H9 (cell line): ENCODE results near the gene NFE2L3. TPM values are rescaled to one million over a fixed set of nuclear protein-coding genes. Genes with fewer than 3 reads are reported as not detected.

ENCODE experiments used
- DNase-seq: peaks from one replicate; pipeline ENCODE4 v3.0.0-alpha.2; 2017
- H2AFZ ChIP-seq: one replicate; pipeline ENCODE4 v1.6.1; 2013; ENCODE audit warnings: mild to moderate bottlenecking, low read length, control low read depth, moderate library complexity
- H2AK5ac ChIP-seq: 2 replicates; pipeline ENCODE4 v1.6.1; 2013; ENCODE audit warnings: low read length, control low read depth, mixed read lengths; ENCODE audit not compliant: insufficient read length
- H2BK120ac ChIP-seq: one replicate; pipeline ENCODE4 v1.6.1; 2013; ENCODE audit warnings: low read depth, mild to moderate bottlenecking, low read length, control low read depth, inconsistent platforms; ENCODE audit not compliant: poor library complexity, severe bottlenecking
- H2BK12ac ChIP-seq: 2 replicates; pipeline ENCODE4 v1.6.1; 2013; ENCODE audit warnings: low read length, control low read depth, mixed read lengths, low read depth; ENCODE audit not compliant: insufficient read length
- H2BK15ac ChIP-seq: 2 replicates; pipeline ENCODE4 v1.6.1; 2013; ENCODE audit warnings: low read depth, low read length, control low read depth
- H2BK20ac ChIP-seq: one replicate; pipeline ENCODE4 v1.6.1; 2013; ENCODE audit warnings: low read depth, mild to moderate bottlenecking, low read length, control low read depth, inconsistent platforms; ENCODE audit not compliant: poor library complexity, severe bottlenecking
- H2BK5ac ChIP-seq: 2 replicates; pipeline ENCODE4 v1.6.1; 2013; ENCODE audit warnings: low read length, control low read depth, mixed read lengths; ENCODE audit not compliant: insufficient read length
- H3K14ac ChIP-seq: 2 replicates; pipeline ENCODE4 v1.6.1; 2013; ENCODE audit warnings: low read length, control low read depth; ENCODE audit not compliant: insufficient read depth
- H3K18ac ChIP-seq: 2 replicates; pipeline ENCODE4 v1.6.1; 2013; ENCODE audit warnings: low read depth, mild to moderate bottlenecking, mixed read lengths, low read length, control low read depth; ENCODE audit not compliant: insufficient read length
- H3K23ac ChIP-seq: 2 replicates; pipeline ENCODE4 v1.6.1; 2013; ENCODE audit warnings: low read length, control low read depth, mixed read lengths, low read depth; ENCODE audit not compliant: insufficient read length
- H3K23me2 ChIP-seq: 2 replicates; pipeline ENCODE4 v1.6.1; 2013; ENCODE audit warnings: low read depth, mild to moderate bottlenecking, mixed read lengths, low read length, control low read depth; ENCODE audit not compliant: insufficient read length, poor library complexity, severe bottlenecking
- H3K27ac ChIP-seq: 2 replicates; pipeline ENCODE4 v1.5.1; 2013; ENCODE audit warnings: low read length, control low read depth, mixed read lengths, low read depth; ENCODE audit not compliant: insufficient read length
- H3K27me3 ChIP-seq: 2 replicates; pipeline ENCODE4 v1.6.1; 2013; ENCODE audit warnings: low read length, control low read depth, inconsistent platforms; ENCODE audit not compliant: insufficient read depth
- H3K4ac ChIP-seq: 2 replicates; pipeline ENCODE4 v1.6.1; 2013; ENCODE audit warnings: low read depth, mild to moderate bottlenecking, control low read depth, inconsistent platforms, low read length, moderate library complexity
- H3K4me1 ChIP-seq: 2 replicates; pipeline ENCODE4 v1.6.1; 2013; ENCODE audit warnings: low read length, control low read depth, inconsistent platforms; ENCODE audit not compliant: insufficient read depth
- H3K4me2 ChIP-seq: 2 replicates; pipeline ENCODE4 v1.6.1; 2013; ENCODE audit warnings: low read length, control low read depth, mixed read lengths; ENCODE audit not compliant: insufficient read length, insufficient read depth
- H3K56ac ChIP-seq: 2 replicates; pipeline ENCODE4 v1.6.1; 2013; ENCODE audit warnings: low read depth, mild to moderate bottlenecking, mixed read lengths, low read length, control low read depth; ENCODE audit not compliant: insufficient read length
- H3K79me1 ChIP-seq: 2 replicates; pipeline ENCODE4 v1.6.1; 2013; ENCODE audit warnings: low read depth, mild to moderate bottlenecking, moderate library complexity, low read length, control low read depth, inconsistent platforms; ENCODE audit not compliant: insufficient read depth, poor library complexity, severe bottlenecking
- H3K79me2 ChIP-seq: 2 replicates; pipeline ENCODE4 v1.6.1; 2013; ENCODE audit warnings: low read length, control low read depth, inconsistent platforms; ENCODE audit not compliant: insufficient read depth
- H3K9ac ChIP-seq: 2 replicates; pipeline ENCODE4 v1.6.1; 2013; ENCODE audit warnings: low read length, control low read depth, mixed read lengths; ENCODE audit not compliant: insufficient read length; ENCODE audit errors: extremely low read depth
- H3K9me3 ChIP-seq: one replicate; pipeline ENCODE4 v1.6.1; 2013; ENCODE audit warnings: low read depth, low read length, inconsistent platforms; ENCODE audit not compliant: control insufficient read depth
- H3T11ph ChIP-seq: one replicate; pipeline ENCODE4 v1.6.1; 2013; ENCODE audit warnings: mild to moderate bottlenecking, low read length, control low read depth, inconsistent platforms
- H4K20me1 ChIP-seq: one replicate; pipeline ENCODE4 v1.6.1; 2013; ENCODE audit not compliant: control insufficient read depth, insufficient read length, insufficient read depth
- H4K5ac ChIP-seq: 2 replicates; pipeline ENCODE4 v1.6.1; 2013; ENCODE audit warnings: low read depth, mild to moderate bottlenecking, mixed read lengths, low read length, control low read depth; ENCODE audit not compliant: insufficient read length
- H4K8ac ChIP-seq: replicated peaks from 2 replicates; pipeline ENCODE4 v1.6.1; 2013; ENCODE audit warnings: low read length, control low read depth, mixed read lengths, low read depth; ENCODE audit not compliant: insufficient read length
- H4K91ac ChIP-seq: 2 replicates; pipeline ENCODE4 v1.6.1; 2013; ENCODE audit warnings: low read depth, mild to moderate bottlenecking, moderate library complexity, mixed read lengths, low read length, control low read depth; ENCODE audit not compliant: insufficient read length
- H3K27ac Mint-ChIP-seq, 3 experiments: 2 replicates in 2 of 3; 3 replicates in 1 of 3; pipeline ENCODE4 v1.8.0; 2020 to 2021; ENCODE audit warnings: mixed read lengths in 3 of 3, mild to moderate bottlenecking in 1 of 3, moderate library complexity in 1 of 3
- H3K27me3 Mint-ChIP-seq: 2 replicates; pipeline ENCODE4 v1.8.0; 2021; ENCODE audit warnings: low read depth, mild to moderate bottlenecking, moderate library complexity, mixed read lengths
- H3K36me3 Mint-ChIP-seq, 3 experiments: 2 replicates in 2 of 3; 3 replicates in 1 of 3; pipeline ENCODE4 v1.8.0; 2020 to 2021; ENCODE audit warnings: low read depth in 3 of 3, mixed read lengths in 3 of 3; ENCODE audit not compliant: insufficient read depth in 1 of 3
- H3K4me1 Mint-ChIP-seq, 2 experiments: 2 replicates each; pipeline ENCODE4 v1.8.0; 2020; ENCODE audit warnings: mixed read lengths in 2 of 2
- H3K4me3 Mint-ChIP-seq, 2 experiments: 2 replicates in 1 of 2; 3 replicates in 1 of 2; pipeline ENCODE4 v1.8.0; 2020 to 2021; ENCODE audit warnings: mild to moderate bottlenecking in 2 of 2, mixed read lengths in 2 of 2, moderate library complexity in 1 of 2
- H3K9me3 Mint-ChIP-seq, 2 experiments: 2 replicates in 1 of 2; 3 replicates in 1 of 2; pipeline ENCODE4 v1.8.0; 2020; ENCODE audit warnings: mild to moderate bottlenecking in 2 of 2, mixed read lengths in 2 of 2, moderate library complexity in 1 of 2
- WGBS: extraction: QIAGEN DNeasy Blood & Tissue Kit; methylation state at CpG from one replicate; pipeline ENCODE4 v1.1.7; 2013; ENCODE audit warnings: missing lambda C conversion rate, low lambda C conversion rate, mixed read lengths; ENCODE audit not compliant: insufficient read length; ENCODE audit errors: extremely low coverage; 5-methylcytosine and 5-hydroxymethylcytosine counted together
- total RNA-seq: library from RNA; stranded (reverse); gene quantifications from 2 replicates; pipeline ENCODE4 v1.2.1, GENCODE V29; 2021
- TF ChIP-seq, protein P1 (sequence below): fragments of 200-600 bp; sonication (generic); conservative IDR thresholded peaks from 3 replicates; pipeline ENCODE4 v1.8.0; 2021; ENCODE audit warnings: antibody characterized with exemption, mild to moderate bottlenecking

The NFE2L3 gene
- total RNA-seq, 1 experiment from 2014 or later, result 46.9 TPM

DNA sequence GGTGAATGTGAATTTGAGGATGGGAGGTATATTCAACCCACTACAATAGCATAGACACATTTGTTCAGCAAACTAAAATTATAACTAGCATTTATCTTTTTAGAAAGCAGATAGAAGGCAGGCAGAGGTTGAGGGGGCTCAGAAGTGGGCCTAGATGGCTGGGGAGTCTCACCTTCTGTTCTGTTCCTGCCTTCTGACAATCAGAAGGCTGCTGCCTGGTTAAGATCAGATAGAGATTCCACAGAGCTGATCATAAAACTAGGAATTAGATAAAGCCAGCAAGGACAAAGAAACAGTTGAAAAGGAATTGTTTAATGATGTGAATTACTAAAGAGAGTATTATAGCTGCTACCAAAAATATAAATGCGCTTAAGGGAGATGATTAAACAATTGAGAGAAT is 11.6 kb upstream of the NFE2L3 start:
- TF ChIP-seq, protein P1, sequence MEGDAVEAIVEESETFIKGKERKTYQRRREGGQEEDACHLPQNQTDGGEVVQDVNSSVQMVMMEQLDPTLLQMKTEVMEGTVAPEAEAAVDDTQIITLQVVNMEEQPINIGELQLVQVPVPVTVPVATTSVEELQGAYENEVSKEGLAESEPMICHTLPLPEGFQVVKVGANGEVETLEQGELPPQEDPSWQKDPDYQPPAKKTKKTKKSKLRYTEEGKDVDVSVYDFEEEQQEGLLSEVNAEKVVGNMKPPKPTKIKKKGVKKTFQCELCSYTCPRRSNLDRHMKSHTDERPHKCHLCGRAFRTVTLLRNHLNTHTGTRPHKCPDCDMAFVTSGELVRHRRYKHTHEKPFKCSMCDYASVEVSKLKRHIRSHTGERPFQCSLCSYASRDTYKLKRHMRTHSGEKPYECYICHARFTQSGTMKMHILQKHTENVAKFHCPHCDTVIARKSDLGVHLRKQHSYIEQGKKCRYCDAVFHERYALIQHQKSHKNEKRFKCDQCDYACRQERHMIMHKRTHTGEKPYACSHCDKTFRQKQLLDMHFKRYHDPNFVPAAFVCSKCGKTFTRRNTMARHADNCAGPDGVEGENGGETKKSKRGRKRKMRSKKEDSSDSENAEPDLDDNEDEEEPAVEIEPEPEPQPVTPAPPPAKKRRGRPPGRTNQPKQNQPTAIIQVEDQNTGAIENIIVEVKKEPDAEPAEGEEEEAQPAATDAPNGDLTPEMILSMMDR, result no peak
- Histone ChIP-seq H3K79me1 (no peaks in the 10 kb centered on the region), H3T11ph (no peak overlapping the region), H3K9ac (no peak overlapping the region), H2AFZ (no peak overlapping the region), H3K9me3 (no peaks in the 10 kb centered on the region), H3K14ac (no peak overlapping the region), H4K8ac (no peak overlapping the region), H3K4me2 (no peak overlapping the region), H2BK12ac (no peak overlapping the region), H3K18ac (no peak overlapping the region), H3K23ac (no peak overlapping the region), H2BK5ac (no peak overlapping the region), H3K4me1 (no peaks in the 10 kb centered on the region), H4K20me1 (no peaks in the 10 kb centered on the region), H2BK15ac (no peak overlapping the region), H3K79me2 (no peaks in the 10 kb centered on the region), H3K23me2 (no peaks in the 10 kb centered on the region), H3K27me3 (no peaks in the 10 kb centered on the region), H3K27ac (no peak overlapping the region), H2BK120ac (no peak overlapping the region), H2BK20ac (no peak overlapping the region), H3K56ac (no peak overlapping the region), H2AK5ac (no peak overlapping the region), H3K4ac (no peak overlapping the region), H4K91ac (no peak overlapping the region), H4K5ac (no peak overlapping the region)
- Mint-ChIP-seq H3K4me3 (no peak overlapping the region), H3K4me1 (no peaks in the 10 kb centered on the region), H3K9me3 (no peaks in the 10 kb centered on the region), H3K27me3 (peaks cover 2% of the 10 kb centered on the region; the same call in 1 of the 2 replicates), H3K36me3 (no peaks in the 10 kb centered on the region), H3K27ac (no peak overlapping the region)
- DNase-seq, result no peak
- WGBS, result no CpG with 5 or more reads among the region's 1 CpG
